ENCODE measurements around the gene SMOC1. TPM values are rescaled to one million over a fixed set of nuclear protein-coding genes. Genes with fewer than 3 reads are reported as not detected.

SMOC1 gene
- total RNA-seq, 1 experiment from 2014 or later: not detected

DNA sequence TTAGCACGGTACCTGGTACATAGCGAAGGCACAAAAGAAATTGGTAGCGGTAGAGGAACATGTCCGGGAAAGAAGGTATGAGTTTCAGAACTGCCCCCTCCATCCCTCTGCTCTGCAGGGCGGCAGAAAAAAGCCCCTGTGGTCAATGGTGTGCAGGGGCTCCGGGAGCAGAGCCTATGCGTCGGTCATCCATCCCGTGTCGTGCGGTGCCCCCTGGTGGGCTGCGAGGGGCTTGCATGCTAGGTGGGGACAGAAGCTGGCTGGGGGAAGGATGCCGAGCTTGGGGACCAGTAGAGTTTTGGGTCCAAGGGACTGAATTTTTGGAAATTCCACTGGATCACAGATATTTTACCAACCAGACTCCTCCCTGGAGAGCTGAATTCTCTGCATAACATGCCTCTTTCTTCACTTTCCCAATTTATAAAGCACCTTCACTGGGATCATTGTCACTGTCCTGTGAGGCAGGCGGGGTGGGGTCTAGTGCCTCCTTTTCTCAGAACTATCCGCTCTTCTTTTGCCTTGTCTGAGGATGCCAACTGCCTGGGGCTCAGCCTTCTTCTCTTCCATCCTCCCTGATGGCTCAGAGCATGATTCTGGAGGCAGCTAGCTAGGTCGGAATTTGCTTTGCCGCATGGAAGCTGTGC is 148.7 kb downstream of the SMOC1 start:
- H3K79me2 ChIP-seq (ENCODE audit: low read depth): no peaks in the 10 kb centered on the region
- TF ChIP-seq CTCF (conservative IDR thresholded peaks at IDR 0.05): peak; percentile 96
- no peak for TF ChIP-seq EZH2 (IDR thresholded peaks at IDR 0.05; ENCODE audit: low read depth)
- H3K27me3 ChIP-seq (ENCODE audit: insufficient read depth, low read depth): peaks cover 9% of the 10 kb centered on the region; the same call in 1 of the 2 replicates
- H3K4me3 ChIP-seq: no peak overlapping the region
- CTCF ChIA-PET: interaction anchor here (1.1 to 2.0 kb wide), 2 partner anchors 209 to 297 kb away, joined by 4 to 12 read pairs; no protein-coding TSS in a partner anchor
- H3K4me2 ChIP-seq: no peak overlapping the region
- no peaks in the 10 kb centered on the region for H3K9me2 ChIP-seq (ENCODE audit: insufficient read depth)
- BruUV-seq (replicated peaks): no TSS peak
- H3K27ac ChIP-seq: no peak overlapping the region
- H3K9me3 ChIP-seq (ENCODE audit: insufficient read depth, low read depth): no peaks in the 10 kb centered on the region
- H3K4me1 ChIP-seq (replicated peaks; ENCODE audit: insufficient read depth): no peaks in the 10 kb centered on the region
- no peak overlapping the region for H2AFZ ChIP-seq
- no peaks in the 10 kb centered on the region for H4K20me1 ChIP-seq (ENCODE audit: insufficient read depth)
- H3F3A ChIP-seq (ENCODE audit: insufficient read depth, low read depth): no peaks in the 10 kb centered on the region
- POLR2A ChIA-PET (ENCODE audit: unreplicated experiment): interaction anchor here (0.6 kb wide), 1 partner anchor 191 kb away, joined by 3 read pairs; no protein-coding TSS in a partner anchor
- intact Hi-C loops (cut with micrococcal nuclease; ENCODE audit: unreplicated experiment): loop anchor here (2.0 to 10.0 kb wide), 3 partner anchors 163 to 441 kb away; no protein-coding TSS in a partner anchor
- peak in 1 of 2 experiments; percentile 59 for DNase-seq
- H3K36me3 ChIP-seq (ENCODE audit: low read depth): no peaks in the 10 kb centered on the region

GRCh38 chr14:70029296-70030132 is 150.3 kb downstream of the SMOC1 start:
- Histone ChIP-seq H4K20me1 (ENCODE audit: insufficient read depth) (no peaks in the 10 kb centered on the region), H3K4me1 (replicated peaks; ENCODE audit: insufficient read depth) (no peaks in the 10 kb centered on the region), H3K4me3 (no peak overlapping the region), H3K9me2 (ENCODE audit: insufficient read depth) (no peaks in the 10 kb centered on the region), H2AFZ (no peak overlapping the region), H3K4me2 (no peak overlapping the region), H3K27me3 (ENCODE audit: insufficient read depth, low read depth) (peaks cover 5% of the 10 kb centered on the region; the same call in 1 of the 2 replicates), H3F3A (ENCODE audit: insufficient read depth, low read depth) (no peaks in the 10 kb centered on the region), H3K9me3 (ENCODE audit: insufficient read depth, low read depth) (no peaks in the 10 kb centered on the region), H3K79me2 (ENCODE audit: low read depth) (no peaks in the 10 kb centered on the region), H3K36me3 (ENCODE audit: low read depth) (no peaks in the 10 kb centered on the region), H3K27ac (no peak overlapping the region)
- DNase-seq: no peak
- intact Hi-C loops (cut with micrococcal nuclease; ENCODE audit: unreplicated experiment): loop anchor here (5.0 to 10.0 kb wide), 2 partner anchors 165 to 442 kb away; no protein-coding TSS in a partner anchor
- TF ChIP-seq EZH2 (IDR thresholded peaks at IDR 0.05; ENCODE audit: low read depth) (no peak), CTCF (conservative IDR thresholded peaks at IDR 0.05) (no peak)
- BruUV-seq (replicated peaks): no TSS peak
- CTCF ChIA-PET: no interaction called here
- POLR2A ChIA-PET (ENCODE audit: unreplicated experiment): no interaction called here

- Histone ChIP-seq H3K4me1 (replicated peaks; ENCODE audit: insufficient read depth) (no peaks in the 10 kb centered on the region), H4K20me1 (ENCODE audit: insufficient read depth) (no peaks in the 10 kb centered on the region), H3K9me2 (ENCODE audit: insufficient read depth) (no peaks in the 10 kb centered on the region), H3K79me2 (ENCODE audit: low read depth) (no peaks in the 10 kb centered on the region), H3K4me2 (no peak overlapping the region), H3K9me3 (ENCODE audit: insufficient read depth, low read depth) (no peaks in the 10 kb centered on the region), H3F3A (ENCODE audit: insufficient read depth, low read depth) (no peaks in the 10 kb centered on the region), H2AFZ (no peak overlapping the region), H3K36me3 (ENCODE audit: low read depth) (no peaks in the 10 kb centered on the region), H3K27ac (no peak overlapping the region), H3K27me3 (ENCODE audit: insufficient read depth, low read depth) (peaks cover 5% of the 10 kb centered on the region; the same call in 1 of the 2 replicates), H3K4me3 (no peak overlapping the region)
- intact Hi-C loops (cut with micrococcal nuclease; ENCODE audit: unreplicated experiment): no loop called here
- CTCF ChIA-PET: no interaction called here
- POLR2A ChIA-PET (ENCODE audit: unreplicated experiment): no interaction called here
- no TSS peak for BruUV-seq (replicated peaks)
- no peak for TF ChIP-seq EZH2 (IDR thresholded peaks at IDR 0.05; ENCODE audit: low read depth)
- no peak for TF ChIP-seq CTCF (conservative IDR thresholded peaks at IDR 0.05)
- no peak for DNase-seq
Observed at GRCh38 chr14:70032016-70032415, 152.8 kb downstream of the SMOC1 start.
